Hematopoietic multipotent progenitor cell (in vitro differentiated cells): ENCODE measurements around the gene KIF7. TPM values are rescaled to one million over a fixed set of nuclear protein-coding genes. Genes with fewer than 3 reads are reported as not detected.
"Not testable (repeated sequence)": the region's sequence is repeated elsewhere in the genome, so short reads cannot be mapped to it uniquely, and the experiment has no call there.

ENCODE experiments used
- DNase-seq, 3 donors: peaks; one replicate each; pipeline ENCODE4 v3.0.0-alpha.2; 2011 to 2015; ENCODE audit warnings: low read depth in 2 of 3, low spot score in 2 of 3
- total RNA-seq: library from RNA; depleted of rRNA; stranded (reverse); fragments of >200 nt; gene quantifications from one replicate; pipeline ENCODE4 v1.2.3, GENCODE V29; 2012

The KIF7 gene
- total RNA-seq, 1 donor = 13.2 TPM

- DNase-seq = no peak
Observed at GRCh38 chr15:89623165-89623564, 32.1 kb downstream of the KIF7 start.

GRCh38 chr15:89621547-89621946 lies 33.7 kb downstream of the KIF7 start:
- no peak for DNase-seq

- DNase-seq = no peak
Observed at GRCh38 chr15:89616228-89616627, 39.0 kb downstream of the KIF7 start.

- DNase-seq = no peak
Observed at GRCh38 chr15:89615135-89615534, 40.1 kb downstream of the KIF7 start.

- DNase-seq = no peak
Observed at GRCh38 chr15:89614164-89614563, 41.1 kb downstream of the KIF7 start.

GRCh38 chr15:89613031-89613430 lies 42.2 kb downstream of the KIF7 start:
- DNase-seq = no peak

- no peak for DNase-seq
Observed at GRCh38 chr15:89611317-89611716, 44.0 kb downstream of the KIF7 start.

- no peak for DNase-seq
Observed at GRCh38 chr15:89599021-89599420, 56.2 kb downstream of the KIF7 start.

- DNase-seq = no peak
Observed at GRCh38 chr15:89593018-89593417, 62.2 kb downstream of the KIF7 start.

GRCh38 chr15:89591834-89592233 lies 63.4 kb downstream of the KIF7 start:
- no peak for DNase-seq

GRCh38 chr15:89587955-89588354 lies 67.3 kb downstream of the KIF7 start:
- no peak for DNase-seq

- DNase-seq = no peak
Observed at GRCh38 chr15:89586651-89587050, 68.6 kb downstream of the KIF7 start.

GRCh38 chr15:89580747-89581146 lies 74.5 kb downstream of the KIF7 start:
- not testable (repeated sequence) for DNase-seq

GRCh38 chr15:89578146-89578545 lies 77.1 kb downstream of the KIF7 start:
- no peak for DNase-seq

Other genes starting within 250 kb of the KIF7 start
- not detected for gene RHCG, start 158.9 kb downstream of the KIF7 start, total RNA-seq
- 1.6 TPM for gene TICRR, start 80.0 kb downstream of the KIF7 start, total RNA-seq
- under 0.01 TPM for gene PLIN1, start 23.9 kb upstream of the KIF7 start, total RNA-seq
- gene PEX11A, start 35.3 kb upstream of the KIF7 start, total RNA-seq = 9.7 TPM
- gene WDR93, start 35.3 kb upstream of the KIF7 start, total RNA-seq = 0.27 TPM
- gene MESP1, start 95.8 kb upstream of the KIF7 start, total RNA-seq = 1.3 TPM
- under 0.01 TPM for gene MESP2, start 120.9 kb upstream of the KIF7 start, total RNA-seq
- gene ANPEP, start 159.4 kb upstream of the KIF7 start, total RNA-seq = 93.7 TPM
- 20.2 TPM for gene AP3S2, start 238.5 kb upstream of the KIF7 start, total RNA-seq